GM18907 (cell line): Measurements from ENCODE around the gene HBP1.
"Not testable (repeated sequence)": the region's sequence is repeated elsewhere in the genome, so short reads cannot be mapped to it uniquely, and the experiment has no call there.

Experiments used
- ATAC-seq: cut with Tn5 transposase; IDR thresholded peaks from one replicate; pipeline ENCODE4 v1.9.1; 2021; ENCODE audit warnings: mild to moderate bottlenecking, moderate library complexity; ENCODE audit not compliant: unreplicated experiment

Gene HBP1

DNA sequence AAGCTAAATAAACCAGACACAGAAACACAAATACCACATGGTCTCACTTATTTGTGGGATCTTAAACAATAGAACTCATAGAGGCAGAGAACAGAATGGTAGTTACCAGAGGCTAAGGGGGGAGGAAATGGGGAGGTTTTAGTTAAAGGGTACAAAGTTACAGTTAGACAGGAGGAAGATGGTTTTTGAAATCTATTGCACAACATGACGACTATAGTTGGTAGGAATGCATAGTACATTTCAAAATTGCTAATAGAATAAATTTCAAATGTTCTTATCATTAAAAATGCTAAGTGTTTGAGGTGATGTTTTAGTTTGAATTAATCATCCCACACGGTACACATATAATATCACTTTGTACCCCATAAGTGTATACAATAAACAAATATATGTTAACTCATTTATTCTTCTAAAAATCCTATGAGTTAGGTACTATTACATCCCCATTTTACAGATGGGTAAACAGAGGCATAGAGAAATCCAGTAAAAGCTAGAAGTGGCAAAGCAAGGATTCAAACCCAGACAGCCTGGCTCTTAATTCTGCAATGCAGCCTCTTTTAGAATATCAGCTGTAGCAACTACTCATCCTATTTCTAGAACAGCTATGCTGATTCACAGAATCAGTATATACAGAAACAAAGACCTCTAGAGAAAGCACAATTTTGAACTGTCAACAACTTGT lies 50.9 kb downstream of the HBP1 start:
- no peak for ATAC-seq

DNA sequence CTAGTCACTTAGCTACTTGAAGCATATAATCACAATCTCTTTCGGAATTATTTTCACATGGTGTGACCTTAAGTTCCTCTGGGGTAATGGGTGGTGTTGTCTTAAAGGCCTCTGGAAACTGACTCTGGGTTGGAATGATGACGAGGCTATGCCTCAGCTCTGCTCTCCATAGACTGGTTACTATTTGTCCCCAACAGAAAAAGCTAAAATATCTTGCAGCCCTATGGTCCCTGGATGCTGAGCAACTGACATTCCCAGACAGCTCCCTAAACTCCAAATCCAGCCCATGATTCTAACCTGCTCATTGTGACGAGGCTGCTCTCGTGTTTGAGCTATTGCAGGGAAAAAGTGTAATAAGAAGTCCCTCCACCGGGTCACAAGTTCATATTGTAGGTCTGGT lies 51.6 kb downstream of the HBP1 start:
- no peak for ATAC-seq

DNA sequence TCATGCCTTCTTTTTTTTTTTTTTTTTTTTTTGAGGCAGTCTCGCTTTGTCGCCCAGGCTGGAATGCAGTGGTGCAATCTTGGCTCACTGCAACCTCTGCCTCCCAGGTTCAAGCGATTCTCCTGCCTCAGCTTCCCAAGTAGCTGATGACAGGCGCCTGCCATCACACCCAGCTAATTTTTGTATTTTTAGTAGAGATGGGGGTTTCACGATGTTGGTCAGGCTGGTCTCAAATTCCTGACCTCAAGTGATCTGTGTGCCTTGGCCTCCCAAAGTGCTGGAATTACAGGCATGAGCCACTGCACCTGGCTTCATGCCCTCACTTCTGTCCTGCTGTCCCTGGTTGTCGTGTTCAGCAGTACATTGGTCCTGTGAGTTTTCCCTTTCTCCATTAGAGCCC lies 52.0 kb downstream of the HBP1 start:
- not testable (repeated sequence) for ATAC-seq

DNA sequence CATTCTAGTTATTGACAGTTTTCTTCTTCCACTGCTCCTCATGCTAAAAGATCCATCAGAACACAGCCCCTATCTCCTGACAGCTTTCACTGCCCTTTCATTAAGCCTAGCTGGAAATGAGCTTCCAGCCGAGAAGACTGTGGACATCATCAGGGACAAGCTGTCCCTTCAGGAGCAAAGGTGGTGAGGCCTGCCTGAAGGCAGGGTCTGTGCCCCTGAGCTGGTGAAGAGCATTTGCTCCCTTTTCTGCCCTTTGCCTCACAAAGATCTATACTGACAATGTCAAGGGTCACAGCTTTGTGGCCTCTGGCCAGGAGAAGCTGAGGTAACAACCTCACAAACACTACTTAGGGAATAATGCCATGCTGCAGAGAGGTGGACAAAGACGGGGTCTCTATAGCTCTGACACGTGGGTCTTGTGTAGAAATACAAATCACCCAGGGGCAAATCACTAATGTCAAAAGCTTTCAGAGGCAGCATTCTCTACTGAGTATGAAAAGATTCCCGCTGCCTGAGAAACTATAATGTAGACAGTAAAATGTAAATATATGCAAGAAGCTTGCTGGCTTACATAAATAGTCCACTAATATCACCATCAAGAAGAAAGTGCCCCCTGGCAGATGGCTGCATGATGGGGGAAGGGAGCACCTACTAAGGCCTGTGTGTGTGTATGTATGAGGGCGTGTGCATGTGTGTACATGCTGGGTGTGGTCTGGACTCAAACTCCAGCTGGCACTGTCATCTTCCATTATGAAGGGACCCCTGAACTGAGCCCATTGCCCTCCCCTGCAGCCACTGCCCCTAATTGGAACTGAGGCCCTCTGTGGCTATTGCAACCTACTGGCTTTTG lies 55.8 kb downstream of the HBP1 start:
- no peak for ATAC-seq

DNA sequence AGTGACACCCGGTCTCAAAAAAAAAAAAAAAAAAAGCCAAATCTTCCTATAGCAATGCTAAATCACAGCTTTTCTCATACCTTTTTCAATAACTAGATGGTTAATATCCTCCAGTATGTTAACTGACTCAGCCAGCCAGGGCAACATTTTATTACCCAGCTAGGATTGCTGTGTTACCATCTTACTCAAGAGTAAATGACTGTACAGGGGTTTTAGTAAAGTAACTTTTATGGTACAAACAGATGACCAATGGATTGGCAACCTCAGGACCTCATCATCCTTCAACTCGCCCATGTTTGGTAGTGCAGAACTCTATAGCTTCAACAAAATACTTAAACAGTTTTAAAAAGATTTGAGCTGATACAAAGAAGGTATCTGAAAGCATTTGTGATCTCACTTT lies 59.5 kb downstream of the HBP1 start:
- ATAC-seq, result no peak

DNA sequence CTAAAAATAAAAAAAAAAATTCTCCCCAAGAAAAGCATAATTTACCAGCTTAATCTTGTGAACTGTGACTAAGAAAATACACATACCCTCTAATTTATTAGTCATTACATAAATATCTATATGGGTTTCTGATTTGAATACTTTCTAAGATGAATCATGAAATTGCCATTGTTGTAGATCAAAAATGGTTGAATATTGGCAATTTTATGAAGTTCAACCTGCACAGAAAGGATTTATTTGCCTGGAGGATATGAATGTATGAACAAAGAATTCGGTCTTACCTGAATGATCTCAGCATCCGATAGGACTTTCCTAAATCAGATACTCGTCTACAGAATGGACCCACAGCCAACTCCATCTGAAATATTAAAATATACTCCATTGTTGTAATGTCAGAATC lies 61.5 kb downstream of the HBP1 start:
- ATAC-seq, result no peak

DNA sequence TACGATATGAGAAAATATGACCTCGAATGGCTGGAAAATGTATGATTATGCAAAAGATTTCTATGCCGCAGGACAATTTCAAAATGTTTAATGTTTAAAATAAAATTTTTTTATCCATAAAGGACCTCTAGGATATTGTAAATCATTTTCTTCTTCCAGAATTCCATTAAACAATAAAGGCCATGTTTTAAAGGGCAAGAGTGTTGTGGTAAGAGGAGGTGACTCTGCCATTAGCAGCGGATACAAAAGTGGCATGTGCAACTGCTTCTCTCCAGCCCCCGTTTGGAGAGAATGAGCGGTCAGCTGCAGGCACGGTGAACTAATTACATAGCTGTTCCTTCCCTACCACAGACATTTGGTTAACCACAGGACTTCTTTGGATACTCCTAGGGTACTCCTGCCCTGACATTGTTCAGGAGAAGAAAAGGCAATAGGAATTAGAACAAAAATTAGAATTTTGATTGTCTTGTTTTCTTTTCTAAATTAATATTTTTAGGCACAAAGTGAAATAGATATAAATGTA lies 63.8 kb downstream of the HBP1 start:
- ATAC-seq, result no peak

DNA sequence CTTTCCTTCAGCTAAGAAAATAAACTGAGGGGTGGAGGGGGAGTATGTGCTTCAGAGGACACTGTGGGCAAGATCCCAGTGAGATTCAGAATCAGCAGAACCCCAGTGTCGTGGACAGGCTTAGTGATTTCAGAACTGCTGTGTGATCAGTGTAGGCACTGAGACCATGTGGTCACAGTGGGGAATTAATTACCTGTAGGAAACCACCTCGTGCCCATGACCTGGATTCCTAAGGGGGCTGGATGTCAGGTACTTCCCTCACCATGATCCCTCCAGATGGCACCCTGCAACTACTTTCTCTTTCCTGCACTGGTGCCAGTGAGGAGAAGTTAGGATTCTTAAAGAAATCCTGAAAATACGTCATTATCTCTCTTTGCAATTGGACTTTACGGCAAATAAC lies 64.4 kb downstream of the HBP1 start:
- ATAC-seq, result no peak

DNA sequence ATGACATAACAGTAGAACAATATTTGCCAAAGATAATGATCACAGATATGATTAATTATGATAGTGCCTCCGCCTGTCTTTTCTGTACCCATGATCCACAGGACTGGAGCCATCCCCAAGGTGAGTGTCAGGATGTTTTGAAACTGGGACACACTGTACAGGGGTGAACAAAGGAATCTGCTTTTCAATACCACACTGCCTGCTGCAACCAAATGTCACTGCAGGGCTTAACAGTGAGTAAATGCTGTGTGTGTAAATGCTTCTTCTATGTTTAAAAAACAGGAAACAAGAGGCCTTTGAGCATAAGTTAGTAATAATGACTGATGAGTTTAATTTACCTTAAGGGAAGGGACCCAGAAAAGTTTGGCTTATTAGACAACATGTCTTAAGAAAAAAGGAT lies 65.2 kb downstream of the HBP1 start:
- ATAC-seq, result no peak

DNA sequence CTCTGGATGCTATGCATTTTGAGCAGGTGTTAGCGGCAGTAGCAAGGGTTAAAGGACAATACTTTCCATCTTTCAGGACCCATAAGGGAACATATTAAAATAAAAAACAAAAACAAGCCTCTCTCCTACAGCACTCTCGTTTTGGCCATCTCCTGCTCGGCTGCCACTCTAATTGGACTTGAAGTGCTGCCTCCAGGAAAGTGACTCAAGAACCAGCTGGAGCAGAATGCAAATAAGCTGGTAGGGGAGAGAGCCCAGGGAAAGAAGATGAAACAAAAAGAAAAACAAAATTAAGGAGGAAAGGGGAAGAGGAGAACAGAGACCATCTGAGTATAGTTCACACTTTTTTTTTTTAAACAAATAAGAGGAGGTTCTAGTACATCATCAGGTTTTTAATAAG lies 65.6 kb downstream of the HBP1 start:
- ATAC-seq, result no peak

DNA sequence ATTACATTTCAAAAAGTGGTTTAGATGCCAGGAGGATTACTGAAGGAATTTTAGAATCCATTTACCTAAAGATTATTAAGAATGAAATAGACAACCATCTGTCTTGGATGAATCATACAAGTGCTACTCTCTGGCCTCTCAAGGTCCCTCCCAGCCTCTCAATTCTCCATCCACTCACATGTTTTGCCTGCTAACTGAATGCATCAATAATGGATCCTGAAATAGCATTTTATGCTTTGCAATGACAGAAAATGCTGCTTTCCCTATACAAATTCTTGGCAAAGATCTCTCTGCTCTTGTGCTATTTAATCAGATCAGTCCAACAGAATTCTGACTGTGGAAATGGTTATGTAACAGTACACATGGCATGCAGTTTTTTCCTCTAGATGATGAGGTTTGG lies 68.1 kb downstream of the HBP1 start:
- ATAC-seq, result no peak

DNA sequence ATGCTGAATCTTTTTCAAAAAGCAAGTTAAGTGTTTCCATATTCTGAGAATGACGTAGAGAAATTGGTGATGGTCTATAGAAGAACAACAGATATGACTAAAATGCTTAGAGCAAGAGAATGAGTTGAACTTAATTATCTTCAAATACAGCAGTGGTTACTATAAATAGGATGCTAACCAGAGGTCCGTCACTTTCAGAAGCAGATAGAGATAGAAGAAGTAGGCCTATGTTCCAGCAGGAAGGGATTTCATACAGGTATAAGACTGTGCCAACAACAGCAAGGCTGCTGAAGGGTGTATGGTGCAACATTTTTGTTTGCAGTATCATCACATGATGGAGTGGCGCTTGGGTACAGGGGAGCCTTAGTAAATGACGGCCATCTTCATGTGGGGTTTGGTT lies 68.6 kb downstream of the HBP1 start:
- no peak for ATAC-seq

DNA sequence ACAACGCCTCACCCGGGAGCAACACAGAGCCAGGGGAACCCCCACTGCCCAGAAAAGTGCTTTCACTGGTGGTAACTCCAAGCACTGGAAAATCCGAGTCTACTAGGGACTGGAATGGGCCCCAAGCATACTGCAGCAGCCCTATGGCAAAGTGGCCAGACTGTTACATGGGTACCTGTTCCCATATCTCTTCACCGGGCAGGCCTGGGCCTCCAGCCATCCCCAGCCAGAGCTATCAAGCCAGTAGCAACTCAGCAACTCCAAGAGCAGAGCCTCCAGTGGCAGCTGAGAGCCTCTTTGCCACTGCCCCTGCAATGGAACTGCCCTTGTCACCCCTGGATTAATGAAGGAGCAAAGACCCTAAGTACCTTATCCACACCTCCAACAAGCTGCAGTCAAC lies 73.5 kb downstream of the HBP1 start:
- ATAC-seq, result no peak

DNA sequence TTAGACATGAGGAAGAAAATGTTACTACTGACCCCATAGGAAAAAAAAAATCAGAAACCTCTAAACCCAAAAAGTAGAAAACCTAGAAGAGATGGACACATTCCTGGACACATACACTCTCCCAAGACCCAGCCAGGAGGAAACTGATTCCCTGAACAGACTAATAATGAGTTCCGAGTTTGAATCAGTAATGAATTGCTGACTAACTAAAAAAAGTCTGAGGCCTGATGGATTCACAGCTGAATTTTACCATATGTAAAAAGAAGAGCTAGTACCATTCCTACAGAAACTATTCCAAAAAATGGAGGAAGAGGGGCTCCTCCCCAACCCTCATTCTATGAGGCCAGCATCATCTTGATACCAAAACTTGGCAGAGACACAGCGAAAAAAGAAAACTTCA lies 75.8 kb downstream of the HBP1 start:
- no peak for ATAC-seq

DNA sequence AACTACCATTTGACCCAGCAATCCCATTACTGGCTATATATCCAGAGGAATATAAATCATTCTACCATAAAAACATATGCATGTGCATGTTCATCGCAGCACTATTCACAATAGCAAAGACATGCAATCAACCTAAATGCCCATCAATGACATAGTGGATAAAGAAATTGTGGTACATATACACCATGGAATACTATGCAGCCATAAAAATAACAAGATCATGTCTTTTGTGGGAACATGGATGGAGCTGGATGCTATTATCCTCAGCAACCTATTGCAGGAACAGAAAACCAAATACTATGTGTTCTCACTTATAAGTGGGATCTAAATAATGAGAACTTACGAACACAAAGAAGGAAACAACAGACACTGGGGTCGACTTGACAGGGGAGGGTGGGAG lies 78.0 kb downstream of the HBP1 start:
- not testable (repeated sequence) for ATAC-seq

DNA sequence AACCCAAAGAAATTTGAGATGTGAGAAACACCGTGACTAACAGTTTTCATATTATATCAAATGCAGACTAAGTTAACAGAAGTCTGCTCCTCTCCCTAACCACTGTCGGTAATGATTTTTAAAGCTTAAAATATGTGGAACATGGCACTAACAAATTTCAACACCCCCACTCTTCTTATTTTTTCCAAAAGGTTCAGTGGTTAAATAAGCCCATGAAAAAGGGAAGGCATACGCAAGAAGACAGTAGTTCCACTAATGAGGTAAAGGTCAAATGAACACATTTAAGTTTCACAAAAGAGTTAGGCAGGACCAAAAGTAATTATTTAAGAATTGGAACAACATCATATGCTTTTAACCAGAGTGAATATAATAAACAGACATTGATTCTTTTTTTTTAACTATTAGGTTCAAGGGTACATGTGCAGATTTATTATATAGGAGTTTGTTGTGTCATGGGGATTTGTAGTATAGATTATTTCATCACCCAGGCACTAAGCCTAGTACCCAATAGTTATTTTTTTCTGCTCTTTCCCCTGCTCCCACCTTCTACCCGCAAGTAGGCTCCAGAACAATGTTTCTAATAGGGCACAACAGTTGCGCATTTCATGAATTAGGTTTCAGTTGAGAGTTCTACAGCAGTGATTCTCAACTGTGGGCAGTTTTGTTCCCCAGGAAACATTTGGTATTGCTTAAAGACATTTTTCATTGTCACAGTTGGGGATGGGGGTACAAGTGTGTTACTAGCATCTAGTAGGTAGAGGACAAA lies 79.9 kb downstream of the HBP1 start:
- no peak for ATAC-seq

DNA sequence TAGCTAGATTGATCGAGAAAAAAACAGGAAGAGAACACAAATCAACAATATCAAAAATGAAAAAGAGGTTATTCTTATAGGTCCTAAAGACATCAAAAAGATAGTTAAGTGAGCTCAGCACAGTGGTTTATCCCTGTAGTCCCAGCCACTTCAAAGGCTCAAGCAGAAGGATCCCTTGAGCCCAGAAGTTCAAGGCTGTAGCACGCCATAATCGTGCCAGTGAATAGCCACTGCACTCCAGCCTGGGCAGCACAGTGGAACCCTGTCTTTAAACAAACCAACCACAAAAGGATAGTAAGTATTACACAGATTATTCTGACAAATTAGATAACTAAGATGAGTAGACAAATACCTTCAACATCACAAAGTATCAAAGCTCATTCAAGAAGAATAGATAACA lies 83.2 kb downstream of the HBP1 start:
- no peak for ATAC-seq
